ENCODE measurements around the gene SLC22A23.
"Not testable (repeated sequence)": the region's sequence is repeated elsewhere in the genome, so short reads cannot be mapped to it uniquely, and the experiment has no call there.

SLC22A23 gene

GRCh38 chr6:3402310-3403237 lies 54.3 kb downstream of the SLC22A23 start:
- DNase-seq: no peak

GRCh38 chr6:3400162-3400561 lies 56.7 kb downstream of the SLC22A23 start:
- DNase-seq: no peak

- no peak for DNase-seq
Observed at GRCh38 chr6:3398755-3399696, 57.8 kb downstream of the SLC22A23 start.

- DNase-seq: no peak
Observed at GRCh38 chr6:3398165-3398562, 58.7 kb downstream of the SLC22A23 start.

GRCh38 chr6:3397229-3398164 lies 59.4 kb downstream of the SLC22A23 start:
- DNase-seq: no peak

- no peak for DNase-seq
Observed at GRCh38 chr6:3396503-3397180, 60.2 kb downstream of the SLC22A23 start.

- DNase-seq: no peak
Observed at GRCh38 chr6:3394671-3395070, 62.2 kb downstream of the SLC22A23 start.

- DNase-seq: no peak
Observed at GRCh38 chr6:3393836-3394202, 63.0 kb downstream of the SLC22A23 start.

- peak; percentile 98 for DNase-seq
Observed at GRCh38 chr6:3392930-3393835, 63.7 kb downstream of the SLC22A23 start.

- DNase-seq: peak; percentile 76
Observed at GRCh38 chr6:3391902-3392458, 64.9 kb downstream of the SLC22A23 start.

- DNase-seq: peak; percentile 82
Observed at GRCh38 chr6:3390698-3391097, 66.2 kb downstream of the SLC22A23 start.

GRCh38 chr6:3389390-3390167 lies 67.3 kb downstream of the SLC22A23 start:
- no peak for DNase-seq

GRCh38 chr6:3388786-3389185 lies 68.1 kb downstream of the SLC22A23 start:
- DNase-seq: no peak

- DNase-seq: no peak
Observed at GRCh38 chr6:3386374-3386857, 70.4 kb downstream of the SLC22A23 start.

- DNase-seq: no peak
Observed at GRCh38 chr6:3385660-3386151, 71.1 kb downstream of the SLC22A23 start.

- not testable (repeated sequence) for DNase-seq
Observed at GRCh38 chr6:3385181-3385580, 71.7 kb downstream of the SLC22A23 start.

GRCh38 chr6:3384241-3385143 lies 72.4 kb downstream of the SLC22A23 start:
- DNase-seq: no peak

- peak; percentile 90 for DNase-seq
Observed at GRCh38 chr6:3383525-3383924, 73.3 kb downstream of the SLC22A23 start.

All from OCI-M1 (cell line).